SK-N-SH (cell line): ENCODE measurements around the gene MAPK10.

Source experiments
- TAF1 ChIP-seq: IDR thresholded peaks from 2 replicates; pipeline ENCODE4 v1.6.1; 2012; ENCODE audit warnings: low read depth, mild to moderate bottlenecking, low read length, moderate library complexity, borderline replicate concordance
- TF ChIP-seq, protein P1 (sequence below): fragments of 200-600 bp; sonication (generic); IDR thresholded peaks from 2 replicates; pipeline ENCODE4 v1.6.1; 2017; ENCODE audit warnings: antibody characterized with exemption, mild to moderate bottlenecking, moderate library complexity
- TF ChIP-seq, protein P2 (sequence below): IDR thresholded peaks from 2 replicates; pipeline ENCODE4 v1.6.1; 2012; ENCODE audit warnings: mild to moderate bottlenecking, low read depth, low read length, moderate library complexity

DNA sequence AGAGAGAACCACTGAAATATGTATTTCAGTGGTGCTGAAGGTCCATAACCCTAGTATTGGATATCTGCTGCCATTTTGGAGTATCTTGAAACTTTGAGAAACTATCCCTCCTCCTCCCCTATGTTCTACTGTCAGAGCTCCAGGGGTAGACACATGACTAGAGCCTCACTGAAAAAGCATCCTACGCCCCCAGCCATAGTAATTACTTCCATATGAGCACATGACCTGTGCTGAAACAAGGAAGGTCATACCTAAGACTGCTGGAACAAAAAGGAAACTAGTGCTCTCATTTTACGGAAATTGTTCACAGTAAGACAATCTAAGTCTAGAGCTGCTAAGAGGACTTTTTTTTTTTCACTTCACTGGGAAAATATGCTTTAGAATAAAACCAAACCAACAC lies 42.0 kb upstream of the MAPK10 start:
- no peak for TF ChIP-seq TAF1
- TF ChIP-seq, protein P1, sequence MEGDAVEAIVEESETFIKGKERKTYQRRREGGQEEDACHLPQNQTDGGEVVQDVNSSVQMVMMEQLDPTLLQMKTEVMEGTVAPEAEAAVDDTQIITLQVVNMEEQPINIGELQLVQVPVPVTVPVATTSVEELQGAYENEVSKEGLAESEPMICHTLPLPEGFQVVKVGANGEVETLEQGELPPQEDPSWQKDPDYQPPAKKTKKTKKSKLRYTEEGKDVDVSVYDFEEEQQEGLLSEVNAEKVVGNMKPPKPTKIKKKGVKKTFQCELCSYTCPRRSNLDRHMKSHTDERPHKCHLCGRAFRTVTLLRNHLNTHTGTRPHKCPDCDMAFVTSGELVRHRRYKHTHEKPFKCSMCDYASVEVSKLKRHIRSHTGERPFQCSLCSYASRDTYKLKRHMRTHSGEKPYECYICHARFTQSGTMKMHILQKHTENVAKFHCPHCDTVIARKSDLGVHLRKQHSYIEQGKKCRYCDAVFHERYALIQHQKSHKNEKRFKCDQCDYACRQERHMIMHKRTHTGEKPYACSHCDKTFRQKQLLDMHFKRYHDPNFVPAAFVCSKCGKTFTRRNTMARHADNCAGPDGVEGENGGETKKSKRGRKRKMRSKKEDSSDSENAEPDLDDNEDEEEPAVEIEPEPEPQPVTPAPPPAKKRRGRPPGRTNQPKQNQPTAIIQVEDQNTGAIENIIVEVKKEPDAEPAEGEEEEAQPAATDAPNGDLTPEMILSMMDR: no peak
- TF ChIP-seq, protein P2, sequence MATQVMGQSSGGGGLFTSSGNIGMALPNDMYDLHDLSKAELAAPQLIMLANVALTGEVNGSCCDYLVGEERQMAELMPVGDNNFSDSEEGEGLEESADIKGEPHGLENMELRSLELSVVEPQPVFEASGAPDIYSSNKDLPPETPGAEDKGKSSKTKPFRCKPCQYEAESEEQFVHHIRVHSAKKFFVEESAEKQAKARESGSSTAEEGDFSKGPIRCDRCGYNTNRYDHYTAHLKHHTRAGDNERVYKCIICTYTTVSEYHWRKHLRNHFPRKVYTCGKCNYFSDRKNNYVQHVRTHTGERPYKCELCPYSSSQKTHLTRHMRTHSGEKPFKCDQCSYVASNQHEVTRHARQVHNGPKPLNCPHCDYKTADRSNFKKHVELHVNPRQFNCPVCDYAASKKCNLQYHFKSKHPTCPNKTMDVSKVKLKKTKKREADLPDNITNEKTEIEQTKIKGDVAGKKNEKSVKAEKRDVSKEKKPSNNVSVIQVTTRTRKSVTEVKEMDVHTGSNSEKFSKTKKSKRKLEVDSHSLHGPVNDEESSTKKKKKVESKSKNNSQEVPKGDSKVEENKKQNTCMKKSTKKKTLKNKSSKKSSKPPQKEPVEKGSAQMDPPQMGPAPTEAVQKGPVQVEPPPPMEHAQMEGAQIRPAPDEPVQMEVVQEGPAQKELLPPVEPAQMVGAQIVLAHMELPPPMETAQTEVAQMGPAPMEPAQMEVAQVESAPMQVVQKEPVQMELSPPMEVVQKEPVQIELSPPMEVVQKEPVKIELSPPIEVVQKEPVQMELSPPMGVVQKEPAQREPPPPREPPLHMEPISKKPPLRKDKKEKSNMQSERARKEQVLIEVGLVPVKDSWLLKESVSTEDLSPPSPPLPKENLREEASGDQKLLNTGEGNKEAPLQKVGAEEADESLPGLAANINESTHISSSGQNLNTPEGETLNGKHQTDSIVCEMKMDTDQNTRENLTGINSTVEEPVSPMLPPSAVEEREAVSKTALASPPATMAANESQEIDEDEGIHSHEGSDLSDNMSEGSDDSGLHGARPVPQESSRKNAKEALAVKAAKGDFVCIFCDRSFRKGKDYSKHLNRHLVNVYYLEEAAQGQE: no peak
